CD4-positive, alpha-beta T cell (primary cell): ENCODE data around the gene ILDR1. TPM values are rescaled to one million over a fixed set of nuclear protein-coding genes. Genes with fewer than 3 reads are reported as not detected.
A peak's percentile ranks its signal among the peaks of the same experiment; 100 is the strongest.

Source experiments
- ATAC-seq: fragments of 200-7000 bp; cut with Tn5 transposase; one replicate; pipeline ENCODE4 v1.10.0; 2022; ENCODE audit warnings: mild to moderate bottlenecking; ENCODE audit not compliant: poor library complexity
- CTCF ChIA-PET: fragments of 350-600 bp; sonication (Branson Sonifier 250); formaldehyde crosslinking; loops from one replicate; lab custom pipeline; 2021; ENCODE audit warnings: antibody characterized with exemption, inconsistent platforms; lab: Charles Lee
- POLR2A ChIA-PET: fragments of 350-600 bp; sonication (Branson Sonifier 250); formaldehyde crosslinking; loops from one replicate; lab custom pipeline; 2021; ENCODE audit warnings: antibody characterized with exemption, inconsistent platforms; lab: Charles Lee
- DNase-seq, 14 experiments: peaks; one replicate each; pipeline ENCODE4 v3.0.0-alpha.2; 2013 to 2020; ENCODE audit warnings: mixed read lengths in 2 of 14
- H3K27ac ChIP-seq, 2 donors: one replicate each; pipeline versions ENCODE4 v1.5.1 to v1.7.0; 2013; ENCODE audit warnings: low read length in 2 of 2, low read depth in 1 of 2, mild to moderate bottlenecking in 1 of 2
- H3K27me3 ChIP-seq, 2 experiments: 1 replicate in 1 of 2; 2 replicates in 1 of 2; pipeline versions ENCODE4 v1.6.1 to v1.7.0; 2013; ENCODE audit warnings: low read length in 2 of 2, control low read depth in 1 of 2, mild to moderate bottlenecking in 1 of 2, moderate library complexity in 1 of 2; ENCODE audit not compliant: insufficient read depth in 2 of 2, control insufficient read depth in 1 of 2
- H3K36me3 ChIP-seq: one replicate; pipeline ENCODE4 v1.6.1; 2013; ENCODE audit warnings: low read length, control low read depth; ENCODE audit not compliant: insufficient read depth
- H3K4me1 ChIP-seq: one replicate; pipeline ENCODE4 v1.6.1; 2013; ENCODE audit warnings: low read length, control low read depth; ENCODE audit not compliant: insufficient read depth
- H3K4me3 ChIP-seq: one replicate; pipeline ENCODE4 v1.5.1; 2013; ENCODE audit warnings: mild to moderate bottlenecking, low read length, moderate library complexity
- H3K9me3 ChIP-seq, 2 experiments: 1 replicate in 1 of 2; 2 replicates in 1 of 2; pipeline versions ENCODE4 v1.6.1 to v1.7.0; 2013; ENCODE audit warnings: low read length in 2 of 2, mild to moderate bottlenecking in 2 of 2, control low read depth in 1 of 2, moderate library complexity in 1 of 2; ENCODE audit not compliant: control insufficient read depth in 1 of 2, insufficient read depth in 1 of 2
- H3K27ac Mint-ChIP-seq: one replicate; pipeline ENCODE4 v1.8.0; 2020; ENCODE audit warnings: mixed read lengths
- H3K27me3 Mint-ChIP-seq: one replicate; pipeline ENCODE4 v1.8.0; 2021; ENCODE audit warnings: mixed read lengths
- H3K36me3 Mint-ChIP-seq: one replicate; pipeline ENCODE4 v1.8.0; 2021; ENCODE audit warnings: low read depth, mixed read lengths
- H3K4me1 Mint-ChIP-seq: one replicate; pipeline ENCODE4 v1.8.0; 2021; ENCODE audit warnings: low read depth, mixed read lengths
- H3K4me3 Mint-ChIP-seq: one replicate; pipeline ENCODE4 v1.8.0; 2020; ENCODE audit warnings: mild to moderate bottlenecking, mixed read lengths
- H3K9me3 Mint-ChIP-seq: one replicate; pipeline ENCODE4 v1.8.0; 2020; ENCODE audit warnings: mixed read lengths
- intact Hi-C, 2 experiments: fragments of 100-400 bp; cut with DNase I in 1 of 2; cut with micrococcal nuclease in 1 of 2; formaldehyde crosslinking; loops; one replicate each; pipeline versions ENCODE4 v1.15.1 to v1.9.0; 2023 to 2025; cut with DNase I, micrococcal nuclease
- total RNA-seq, 174 experiments: library from RNA in 2 of 174; stranded (reverse) in 2 of 174; gene quantifications; one replicate each; pipeline ENCODE4 v1.2.3 and lab custom pipeline; 2021 to 2026
- TF ChIP-seq, protein P1 (sequence below): fragments of 200-600 bp; IDR thresholded peaks from one replicate; pipeline ENCODE4 v1.8.0; 2022; ENCODE audit warnings: antibody characterized with exemption, mild to moderate bottlenecking

ILDR1 gene
- total RNA-seq, 2 experiments from 2014 or later = not detected

DNA sequence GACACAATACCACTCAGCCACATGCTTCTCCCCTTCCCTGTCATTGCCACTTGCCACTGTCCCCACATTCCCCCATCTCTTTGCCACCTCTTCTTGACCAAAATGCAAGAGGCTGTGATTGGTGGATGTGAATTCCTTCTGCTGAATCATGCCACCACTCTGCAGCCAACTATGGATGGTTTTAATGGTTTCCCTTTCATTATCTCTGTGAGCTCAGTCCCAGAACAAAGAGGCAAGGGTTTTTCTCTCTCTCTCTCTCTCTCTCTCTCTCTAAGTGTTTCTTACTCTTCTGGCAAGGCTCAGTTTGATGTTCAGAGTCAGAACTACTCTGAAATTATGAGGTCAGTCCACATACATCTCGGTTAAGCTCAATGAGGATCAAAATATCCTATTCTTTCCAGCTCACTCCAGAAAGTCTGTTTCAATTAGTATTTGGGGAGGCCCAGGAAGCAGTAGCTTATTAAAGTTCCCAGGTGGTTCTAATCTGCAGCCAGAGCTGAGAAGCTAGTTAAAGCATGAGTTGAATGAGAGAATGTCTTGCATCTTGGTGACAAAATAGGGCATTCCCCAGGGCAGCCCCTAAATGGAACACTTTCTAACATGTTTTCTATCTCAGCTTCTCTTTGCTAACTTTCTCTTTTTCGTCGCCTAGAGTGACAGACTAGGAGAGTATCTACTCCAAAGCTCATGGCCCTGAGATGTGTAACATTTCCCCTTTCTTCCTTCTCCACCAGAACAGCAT lies 8.5 kb upstream of the ILDR1 start:
- Mint-ChIP-seq H3K9me3 (peaks cover 1% of the 10 kb centered on the region), H3K4me1 (no peaks in the 10 kb centered on the region), H3K27me3 (no peaks in the 10 kb centered on the region), H3K27ac (no peak overlapping the region), H3K4me3 (no peak overlapping the region), H3K36me3 (no peaks in the 10 kb centered on the region)
- no peaks in the 10 kb centered on the region for H3K4me1 ChIP-seq
- no peaks in the 10 kb centered on the region for H3K9me3 ChIP-seq
- no peaks in the 10 kb centered on the region for H3K36me3 ChIP-seq
- ChIA-PET POLR2A (no interaction called here), CTCF (no interaction called here)
- TF ChIP-seq, protein P1, sequence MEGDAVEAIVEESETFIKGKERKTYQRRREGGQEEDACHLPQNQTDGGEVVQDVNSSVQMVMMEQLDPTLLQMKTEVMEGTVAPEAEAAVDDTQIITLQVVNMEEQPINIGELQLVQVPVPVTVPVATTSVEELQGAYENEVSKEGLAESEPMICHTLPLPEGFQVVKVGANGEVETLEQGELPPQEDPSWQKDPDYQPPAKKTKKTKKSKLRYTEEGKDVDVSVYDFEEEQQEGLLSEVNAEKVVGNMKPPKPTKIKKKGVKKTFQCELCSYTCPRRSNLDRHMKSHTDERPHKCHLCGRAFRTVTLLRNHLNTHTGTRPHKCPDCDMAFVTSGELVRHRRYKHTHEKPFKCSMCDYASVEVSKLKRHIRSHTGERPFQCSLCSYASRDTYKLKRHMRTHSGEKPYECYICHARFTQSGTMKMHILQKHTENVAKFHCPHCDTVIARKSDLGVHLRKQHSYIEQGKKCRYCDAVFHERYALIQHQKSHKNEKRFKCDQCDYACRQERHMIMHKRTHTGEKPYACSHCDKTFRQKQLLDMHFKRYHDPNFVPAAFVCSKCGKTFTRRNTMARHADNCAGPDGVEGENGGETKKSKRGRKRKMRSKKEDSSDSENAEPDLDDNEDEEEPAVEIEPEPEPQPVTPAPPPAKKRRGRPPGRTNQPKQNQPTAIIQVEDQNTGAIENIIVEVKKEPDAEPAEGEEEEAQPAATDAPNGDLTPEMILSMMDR = no peak
- H3K4me3 ChIP-seq = no peak overlapping the region
- intact Hi-C loops = no loop called here
- no peak for ATAC-seq
- H3K27ac ChIP-seq = no peak overlapping the region
- DNase-seq = peak in 2 of 14 experiments; percentile 9 to 30
- H3K27me3 ChIP-seq = no peaks in the 10 kb centered on the region

GRCh38 chr3:122025296-122025695 lies 3.2 kb upstream of the ILDR1 start:
- ChIA-PET CTCF (no interaction called here), POLR2A (no interaction called here)
- H3K36me3 Mint-ChIP-seq = no peaks in the 10 kb centered on the region
- H3K27ac Mint-ChIP-seq = no peak overlapping the region
- peaks cover 4% of the 10 kb centered on the region for H3K4me1 Mint-ChIP-seq
- intact Hi-C loops = no loop called here
- no peak overlapping the region for H3K27ac ChIP-seq
- H3K36me3 ChIP-seq = no peaks in the 10 kb centered on the region
- H3K4me3 Mint-ChIP-seq = no peak overlapping the region
- no peak for ATAC-seq
- no peaks in the 10 kb centered on the region for H3K9me3 Mint-ChIP-seq
- peaks cover 5 to 23% of the 10 kb centered on the region in 2 experiments for H3K27me3 ChIP-seq
- peaks cover 26% of the 10 kb centered on the region for H3K27me3 Mint-ChIP-seq
- H3K4me1 ChIP-seq = peaks cover 4% of the 10 kb centered on the region
- TF ChIP-seq, protein P1 = no peak
- peaks cover 0 to 6% of the 10 kb centered on the region in 2 experiments for H3K9me3 ChIP-seq
- no peak for DNase-seq
- no peak overlapping the region for H3K4me3 ChIP-seq

- intact Hi-C loops = no loop called here
- POLR2A ChIA-PET = no interaction called here
- Mint-ChIP-seq H3K4me3 (no peak overlapping the region), H3K36me3 (no peaks in the 10 kb centered on the region), H3K27ac (no peak overlapping the region), H3K27me3 (peaks cover 31% of the 10 kb centered on the region), H3K9me3 (no peaks in the 10 kb centered on the region), H3K4me1 (peaks cover 4% of the 10 kb centered on the region)
- Histone ChIP-seq H3K27me3 (peaks cover 5 to 28% of the 10 kb centered on the region in 2 experiments), H3K27ac (no peak overlapping the region), H3K4me1 (peaks cover 4% of the 10 kb centered on the region), H3K4me3 (no peak overlapping the region), H3K9me3 (peaks cover 0 to 6% of the 10 kb centered on the region in 2 experiments), H3K36me3 (no peaks in the 10 kb centered on the region)
- ATAC-seq (no peak), DNase-seq (no peak)
- TF ChIP-seq, protein P1 = no peak
- CTCF ChIA-PET = no interaction called here
Measured at GRCh38 chr3:122024800-122025199, 2.8 kb upstream of the ILDR1 start.
